Tibial nerve (tissue), 4 donors: Measurements from ENCODE around the gene IFITM5.

ENCODE experiments used
- EP300 ChIP-seq, 2 donors: sonication (generic); formaldehyde crosslinking; IDR thresholded peaks; one replicate each; pipeline ENCODE4 v1.6.1; 2017; ENCODE audit warnings: antibody characterized with exemption in 2 of 2, mild to moderate bottlenecking in 1 of 2
- POLR2A ChIP-seq, 2 donors: fragments of 450-650 bp; IDR thresholded peaks; one replicate each; pipeline ENCODE4 v1.6.1; 2017; ENCODE audit warnings: antibody characterized with exemption in 2 of 2, mild to moderate bottlenecking in 2 of 2, moderate library complexity in 2 of 2
- TF ChIP-seq, protein P1 (sequence below), 5 experiments: fragments of 200-600 bp in 3 of 5; fragments of 450-650 bp in 2 of 5; sonication (generic) in 3 of 5; IDR thresholded peaks; one replicate each; pipeline ENCODE4 v1.5.1; 2016 to 2019; ENCODE audit warnings: antibody characterized with exemption in 5 of 5, mild to moderate bottlenecking in 3 of 5, moderate library complexity in 2 of 5

DNA sequence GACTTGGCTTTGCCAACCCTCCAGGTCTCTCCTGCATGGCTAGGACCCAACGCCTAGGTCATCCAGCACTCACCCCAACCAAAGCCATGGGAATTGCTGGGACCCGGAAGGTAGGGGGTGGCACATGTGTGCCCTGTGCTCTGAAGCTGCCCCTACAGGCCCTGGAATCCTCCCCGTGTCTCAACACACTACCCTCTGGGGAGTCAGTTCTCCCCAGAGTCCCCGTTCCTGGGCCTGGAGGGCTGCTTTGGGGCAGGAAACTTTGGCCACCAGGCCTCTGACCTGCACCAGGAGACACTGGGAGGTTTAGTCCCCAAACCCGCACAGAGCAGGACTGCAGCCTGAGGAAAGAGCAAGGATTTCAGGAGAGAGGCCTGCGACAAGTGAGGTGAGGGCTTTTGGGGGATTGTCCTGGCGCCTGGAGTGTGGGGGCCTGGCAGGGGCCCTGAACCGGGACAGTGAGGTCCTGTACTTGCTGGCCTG is 14.0 kb upstream of the IFITM5 start:
- TF ChIP-seq, protein P1, sequence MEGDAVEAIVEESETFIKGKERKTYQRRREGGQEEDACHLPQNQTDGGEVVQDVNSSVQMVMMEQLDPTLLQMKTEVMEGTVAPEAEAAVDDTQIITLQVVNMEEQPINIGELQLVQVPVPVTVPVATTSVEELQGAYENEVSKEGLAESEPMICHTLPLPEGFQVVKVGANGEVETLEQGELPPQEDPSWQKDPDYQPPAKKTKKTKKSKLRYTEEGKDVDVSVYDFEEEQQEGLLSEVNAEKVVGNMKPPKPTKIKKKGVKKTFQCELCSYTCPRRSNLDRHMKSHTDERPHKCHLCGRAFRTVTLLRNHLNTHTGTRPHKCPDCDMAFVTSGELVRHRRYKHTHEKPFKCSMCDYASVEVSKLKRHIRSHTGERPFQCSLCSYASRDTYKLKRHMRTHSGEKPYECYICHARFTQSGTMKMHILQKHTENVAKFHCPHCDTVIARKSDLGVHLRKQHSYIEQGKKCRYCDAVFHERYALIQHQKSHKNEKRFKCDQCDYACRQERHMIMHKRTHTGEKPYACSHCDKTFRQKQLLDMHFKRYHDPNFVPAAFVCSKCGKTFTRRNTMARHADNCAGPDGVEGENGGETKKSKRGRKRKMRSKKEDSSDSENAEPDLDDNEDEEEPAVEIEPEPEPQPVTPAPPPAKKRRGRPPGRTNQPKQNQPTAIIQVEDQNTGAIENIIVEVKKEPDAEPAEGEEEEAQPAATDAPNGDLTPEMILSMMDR (IDR thresholded peaks at IDR 0.05): no peak
- TF ChIP-seq POLR2A (IDR thresholded peaks at IDR 0.05) (no peak), EP300 (IDR thresholded peaks at IDR 0.05) (no peak)
